Measurements from ENCODE around the gene RPUSD1. TPM values are rescaled to one million over a fixed set of nuclear protein-coding genes. Genes with fewer than 3 reads are reported as not detected.

The RPUSD1 gene
- total and polyA plus RNA-seq, 2 donors (not counting 1 experiment from before 2014, with no cell fraction given): 34.7 to 46.1 TPM

DNA sequence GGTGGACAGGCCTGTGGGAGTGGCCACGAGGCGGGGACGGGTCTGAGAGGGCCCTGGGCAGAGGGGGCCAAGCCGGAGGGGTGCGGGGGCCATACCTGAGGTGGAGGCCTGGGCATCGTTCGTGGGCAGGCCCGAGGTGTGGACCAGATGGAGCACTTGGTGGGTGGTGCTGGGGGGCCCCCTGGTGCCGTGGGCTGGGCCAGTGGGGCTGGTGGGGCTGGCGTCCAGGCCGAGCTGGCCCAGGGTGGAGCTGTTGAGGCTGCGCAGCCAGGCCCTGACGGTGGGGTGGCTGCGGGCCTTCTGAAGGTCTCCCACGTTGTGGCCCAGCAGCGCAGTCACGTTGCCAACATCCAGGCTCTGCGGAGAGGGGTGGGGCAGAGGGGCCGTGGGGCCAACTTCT, 18.2 kb downstream of the RPUSD1 start:
- no peak overlapping the region for H3K27ac ChIP-seq (ENCODE audit: low read length in 2 of 2)
- H3K79me2 ChIP-seq (ENCODE audit: control insufficient read depth, insufficient read depth, low read length): no peaks in the 10 kb centered on the region
- H3K4me1 ChIP-seq (ENCODE audit: control insufficient read depth in 2 of 2, insufficient read depth in 2 of 2, low read length in 2 of 2): peaks cover 0 to 3% of the 10 kb centered on the region in 2 donors
- H3K9me3 ChIP-seq (ENCODE audit: control extremely low read depth in 1 of 3, control insufficient read depth in 2 of 3, insufficient read depth in 1 of 3, low read length in 2 of 3): no peaks in the 10 kb centered on the region
- DNase-seq (no peak), ATAC-seq (ENCODE audit: low read depth) (no peak)
- no peaks in the 10 kb centered on the region for H4K20me1 ChIP-seq (ENCODE audit: control insufficient read depth, insufficient read depth, low read length, poor library complexity, severe bottlenecking)
- CTCF ChIA-PET: no interaction called here
- TF ChIP-seq EZH2 (IDR thresholded peaks at IDR 0.05; ENCODE audit: borderline replicate concordance, insufficient read depth, low read depth, low read length, poor library complexity, severe bottlenecking): no peak
- TF ChIP-seq, protein P1, sequence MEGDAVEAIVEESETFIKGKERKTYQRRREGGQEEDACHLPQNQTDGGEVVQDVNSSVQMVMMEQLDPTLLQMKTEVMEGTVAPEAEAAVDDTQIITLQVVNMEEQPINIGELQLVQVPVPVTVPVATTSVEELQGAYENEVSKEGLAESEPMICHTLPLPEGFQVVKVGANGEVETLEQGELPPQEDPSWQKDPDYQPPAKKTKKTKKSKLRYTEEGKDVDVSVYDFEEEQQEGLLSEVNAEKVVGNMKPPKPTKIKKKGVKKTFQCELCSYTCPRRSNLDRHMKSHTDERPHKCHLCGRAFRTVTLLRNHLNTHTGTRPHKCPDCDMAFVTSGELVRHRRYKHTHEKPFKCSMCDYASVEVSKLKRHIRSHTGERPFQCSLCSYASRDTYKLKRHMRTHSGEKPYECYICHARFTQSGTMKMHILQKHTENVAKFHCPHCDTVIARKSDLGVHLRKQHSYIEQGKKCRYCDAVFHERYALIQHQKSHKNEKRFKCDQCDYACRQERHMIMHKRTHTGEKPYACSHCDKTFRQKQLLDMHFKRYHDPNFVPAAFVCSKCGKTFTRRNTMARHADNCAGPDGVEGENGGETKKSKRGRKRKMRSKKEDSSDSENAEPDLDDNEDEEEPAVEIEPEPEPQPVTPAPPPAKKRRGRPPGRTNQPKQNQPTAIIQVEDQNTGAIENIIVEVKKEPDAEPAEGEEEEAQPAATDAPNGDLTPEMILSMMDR (IDR thresholded peaks at IDR 0.05): no peak
- POLR2A ChIA-PET: no interaction called here
- H2AFZ ChIP-seq (ENCODE audit: insufficient read depth, low read depth, low read length, poor library complexity, severe bottlenecking): no peak overlapping the region
- Mint-ChIP-seq H3K27me3 (no peaks in the 10 kb centered on the region), H3K4me1 (no peaks in the 10 kb centered on the region), H3K9me3 (ENCODE audit: insufficient read depth) (no peaks in the 10 kb centered on the region), H3K4me3 (no peak overlapping the region), H3K27ac (no peak overlapping the region)
- H3K4me3 ChIP-seq (ENCODE audit: control extremely low read depth in 1 of 5, extremely low read depth in 1 of 5, insufficient read depth in 1 of 5, low read depth in 2 of 5, low read length in 4 of 5): no peak overlapping the region
- 95% methylated on average over 18 of the region's 19 CpGs for WGBS (ENCODE audit: insufficient coverage)
- H3K9ac ChIP-seq (ENCODE audit: low read length): no peak overlapping the region
- peaks cover 0 to 10% (median 0%) of the 10 kb centered on the region in 4 experiments for H3K27me3 ChIP-seq (replicated peaks in 1 of 4; ENCODE audit: control extremely low read depth in 1 of 4, control insufficient read depth in 3 of 4, insufficient read depth in 4 of 4, low read length in 3 of 4)
- intact Hi-C loops (cut with micrococcal nuclease): no loop called here
- no peaks in the 10 kb centered on the region for H3K36me3 ChIP-seq (replicated peaks in 1 of 2; ENCODE audit: control extremely low read depth in 1 of 2, control insufficient read depth in 1 of 2, extremely low read depth in 1 of 2, insufficient read depth in 2 of 2, low read length in 1 of 2)
- no peak overlapping the region for H3K4me2 ChIP-seq (replicated peaks; ENCODE audit: low read depth, low read length, poor library complexity, severe bottlenecking)

DNA sequence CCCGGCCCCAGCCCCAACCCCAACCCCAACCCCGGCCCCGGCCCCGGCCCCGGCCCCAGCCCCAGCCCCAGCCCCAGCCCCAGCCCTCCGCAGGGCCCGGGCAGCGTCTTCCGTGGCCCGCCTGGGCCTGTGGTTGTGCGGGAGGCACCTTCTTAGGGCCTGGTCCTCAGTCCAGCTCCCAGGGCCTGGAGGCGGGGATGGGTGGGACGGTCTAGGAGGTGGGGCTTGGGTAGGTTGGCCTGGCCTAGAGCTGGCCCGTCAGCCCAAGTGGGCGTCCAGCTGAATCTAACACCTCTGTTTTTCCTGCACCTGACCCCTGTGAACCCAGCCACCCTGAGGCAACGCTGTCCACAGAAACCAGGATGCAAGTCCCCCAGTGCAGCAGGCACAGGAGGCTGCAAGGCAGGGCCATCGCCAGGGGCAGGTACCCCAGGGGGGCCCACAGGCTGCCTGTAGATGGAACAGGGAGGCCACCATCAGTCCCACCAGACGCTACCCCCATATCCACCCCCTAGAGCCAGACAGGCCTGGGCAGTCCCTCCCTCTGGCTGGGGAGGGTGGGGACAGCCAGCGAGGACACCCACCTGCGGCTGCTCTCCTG, 18.9 kb downstream of the RPUSD1 start:
- Mint-ChIP-seq H3K4me3 (no peak overlapping the region), H3K27me3 (no peaks in the 10 kb centered on the region), H3K27ac (no peak overlapping the region), H3K4me1 (no peaks in the 10 kb centered on the region), H3K9me3 (ENCODE audit: insufficient read depth) (no peaks in the 10 kb centered on the region)
- no peaks in the 10 kb centered on the region for H3K9me3 ChIP-seq (ENCODE audit: control extremely low read depth in 1 of 3, control insufficient read depth in 2 of 3, insufficient read depth in 1 of 3, low read length in 2 of 3)
- intact Hi-C loops (cut with micrococcal nuclease): no loop called here
- H3K27ac ChIP-seq (ENCODE audit: low read length in 2 of 2): no peak overlapping the region
- no peak overlapping the region for H2AFZ ChIP-seq (ENCODE audit: insufficient read depth, low read depth, low read length, poor library complexity, severe bottlenecking)
- ChIA-PET POLR2A (no interaction called here), CTCF (no interaction called here)
- no peak for ATAC-seq (ENCODE audit: low read depth)
- peaks cover 0 to 3% of the 10 kb centered on the region in 2 donors for H3K4me1 ChIP-seq (ENCODE audit: control insufficient read depth in 2 of 2, insufficient read depth in 2 of 2, low read length in 2 of 2)
- no peak for TF ChIP-seq EZH2 (IDR thresholded peaks at IDR 0.05; ENCODE audit: borderline replicate concordance, insufficient read depth, low read depth, low read length, poor library complexity, severe bottlenecking)
- TF ChIP-seq, protein P1 (IDR thresholded peaks at IDR 0.05): no peak
- H3K36me3 ChIP-seq (replicated peaks in 1 of 2; ENCODE audit: control extremely low read depth in 1 of 2, control insufficient read depth in 1 of 2, extremely low read depth in 1 of 2, insufficient read depth in 2 of 2, low read length in 1 of 2): no peaks in the 10 kb centered on the region
- no peaks in the 10 kb centered on the region for H4K20me1 ChIP-seq (ENCODE audit: control insufficient read depth, insufficient read depth, low read length, poor library complexity, severe bottlenecking)
- no peaks in the 10 kb centered on the region for H3K79me2 ChIP-seq (ENCODE audit: control insufficient read depth, insufficient read depth, low read length)
- peak overlapping the region; percentile 8 for H3K4me2 ChIP-seq (replicated peaks; ENCODE audit: low read depth, low read length, poor library complexity, severe bottlenecking)
- H3K9ac ChIP-seq (ENCODE audit: low read length): no peak overlapping the region
- no peak for DNase-seq
- no peak overlapping the region for H3K4me3 ChIP-seq (ENCODE audit: control extremely low read depth in 1 of 5, extremely low read depth in 1 of 5, insufficient read depth in 1 of 5, low read depth in 2 of 5, low read length in 4 of 5)
- WGBS (ENCODE audit: insufficient coverage): 65% methylated on average over 14 of the region's 20 CpGs
- H3K27me3 ChIP-seq (replicated peaks in 1 of 4; ENCODE audit: control extremely low read depth in 1 of 4, control insufficient read depth in 3 of 4, insufficient read depth in 4 of 4, low read length in 3 of 4): peaks cover 0 to 10% (median 0%) of the 10 kb centered on the region in 4 experiments
